HG03442 (cell line): ENCODE measurements around the gene RIPK3.
A peak's percentile ranks its signal among the peaks of the same experiment; 100 is the strongest.
"Not testable (repeated sequence)": the region's sequence is repeated elsewhere in the genome, so short reads cannot be mapped to it uniquely, and the experiment has no call there.

Experiments used
- ATAC-seq: cut with Tn5 transposase; IDR thresholded peaks from one replicate; pipeline ENCODE4 v1.9.1; 2021; ENCODE audit warnings: mild to moderate bottlenecking, moderate library complexity; ENCODE audit not compliant: unreplicated experiment

RIPK3 gene

GRCh38 chr14:24348186-24348585 is 8.4 kb upstream of the RIPK3 start:
- ATAC-seq = no peak

DNA sequence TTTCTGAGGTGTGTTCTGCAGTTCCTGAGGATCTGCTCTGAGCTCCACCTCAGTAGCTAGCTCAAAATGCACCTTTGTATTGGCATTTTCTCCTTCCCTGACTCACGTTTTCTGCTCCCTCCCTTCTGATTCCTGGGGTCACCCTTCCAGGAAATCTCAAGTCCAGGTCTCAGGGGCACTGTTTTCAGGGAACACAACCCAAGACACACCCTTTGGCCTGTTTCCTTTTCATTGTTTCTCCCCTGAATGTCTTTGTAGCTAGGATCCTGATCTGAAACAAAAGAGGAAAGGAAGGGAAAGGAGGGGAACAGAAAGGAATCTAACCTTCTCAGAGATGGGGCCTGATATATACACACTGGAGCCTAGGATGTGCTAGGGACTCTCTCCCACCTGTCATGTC is 7.3 kb upstream of the RIPK3 start:
- no peak for ATAC-seq

DNA sequence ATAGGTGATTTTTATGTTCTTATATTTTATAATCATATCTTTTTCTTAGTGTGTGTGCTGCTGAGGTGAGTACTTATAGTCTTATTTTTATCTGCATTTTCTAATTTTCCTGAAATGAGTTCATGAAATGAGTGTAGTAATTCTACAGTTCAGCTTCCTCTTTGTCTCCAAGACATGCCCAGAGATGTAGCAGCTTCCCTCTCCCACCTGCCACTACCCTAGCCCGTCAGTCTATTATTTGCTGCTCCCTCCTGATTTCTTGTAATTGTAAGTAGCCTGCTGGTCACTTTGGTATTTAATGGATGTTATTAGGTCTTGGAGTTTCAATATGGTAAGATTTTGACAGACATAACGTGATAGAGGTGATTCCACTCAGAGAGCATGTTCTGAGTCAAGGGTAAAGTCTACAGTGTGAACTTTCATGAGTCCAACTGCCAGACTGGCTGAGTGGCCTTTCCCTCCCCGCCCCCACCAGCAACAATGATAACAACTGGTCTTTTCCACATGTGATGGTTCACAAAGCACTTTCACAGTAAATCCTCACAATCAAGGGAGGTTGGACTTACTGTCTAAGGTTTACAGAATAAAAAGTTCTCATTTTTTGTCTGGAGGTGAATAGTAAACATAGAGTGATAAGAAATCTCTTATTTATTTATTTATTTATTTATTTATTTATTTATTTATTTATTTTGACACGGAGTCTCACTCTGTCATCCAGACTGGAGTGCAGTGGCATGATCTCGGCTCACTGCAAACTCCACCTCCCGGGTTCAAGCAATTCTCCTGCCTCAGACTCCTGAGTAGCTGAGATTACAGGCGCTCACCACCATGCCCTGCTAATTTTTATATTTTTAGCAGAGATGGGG is 4.2 kb upstream of the RIPK3 start:
- no peak for ATAC-seq

GRCh38 chr14:24342889-24343288 is 3.1 kb upstream of the RIPK3 start:
- ATAC-seq = no peak

DNA sequence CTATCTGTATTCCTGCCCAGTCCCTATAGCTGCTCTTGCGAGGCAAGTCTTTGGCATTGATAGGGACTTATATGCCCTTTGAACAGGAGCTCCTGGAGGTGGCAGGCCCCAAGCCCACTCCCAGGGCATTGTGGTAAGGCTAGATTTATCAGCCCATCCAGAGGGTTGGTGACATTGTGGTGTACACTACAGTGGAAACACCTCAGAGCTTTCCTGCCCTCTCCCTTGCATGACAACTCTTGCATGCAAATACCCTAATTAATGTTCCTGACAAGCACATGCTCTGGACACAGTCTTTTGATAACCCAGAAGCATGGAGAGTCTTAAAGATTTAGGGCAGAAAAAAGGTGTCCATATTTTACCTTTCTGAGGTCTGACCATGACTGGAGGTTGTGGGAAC is 815 bp upstream of the RIPK3 start:
- ATAC-seq = no peak

GRCh38 chr14:24338843-24339242 is 948 bp downstream of the RIPK3 start:
- no peak for ATAC-seq

- no peak for ATAC-seq
Measured at GRCh38 chr14:24337824-24338175, 2.0 kb downstream of the RIPK3 start.

DNA sequence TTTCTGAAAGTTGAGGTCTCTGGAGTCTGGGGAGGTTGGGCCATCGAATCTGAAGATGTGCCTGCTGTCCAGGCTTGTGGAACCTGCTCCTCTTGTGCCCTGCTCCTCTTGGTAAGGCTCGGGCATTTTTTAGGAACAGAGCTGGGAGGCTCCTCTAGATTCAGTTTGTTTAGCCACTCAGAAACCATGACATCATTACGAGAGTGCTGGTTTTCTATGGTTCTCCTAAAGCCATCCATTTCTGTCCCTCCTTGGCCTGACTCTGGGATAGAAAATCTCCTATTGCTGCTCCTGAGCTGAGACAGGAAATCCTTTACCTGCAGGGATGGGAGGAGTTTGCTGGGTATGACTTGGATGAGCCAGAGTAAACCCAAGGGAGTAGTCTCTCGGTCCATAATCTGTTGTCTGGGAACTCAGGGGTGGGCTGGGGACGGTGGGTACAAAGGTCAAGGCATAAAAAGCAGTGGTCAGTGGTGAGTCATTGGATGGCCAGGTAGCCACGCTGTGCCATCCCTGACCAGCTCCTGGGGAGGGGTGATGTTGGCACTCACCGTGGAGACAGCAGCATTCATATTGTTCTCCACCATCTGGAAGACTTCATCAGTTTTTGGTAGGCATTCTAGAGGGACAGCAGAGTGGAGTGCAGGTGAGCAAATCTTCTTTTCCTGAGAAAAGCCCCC is 2.5 kb downstream of the RIPK3 start:
- no peak for ATAC-seq

DNA sequence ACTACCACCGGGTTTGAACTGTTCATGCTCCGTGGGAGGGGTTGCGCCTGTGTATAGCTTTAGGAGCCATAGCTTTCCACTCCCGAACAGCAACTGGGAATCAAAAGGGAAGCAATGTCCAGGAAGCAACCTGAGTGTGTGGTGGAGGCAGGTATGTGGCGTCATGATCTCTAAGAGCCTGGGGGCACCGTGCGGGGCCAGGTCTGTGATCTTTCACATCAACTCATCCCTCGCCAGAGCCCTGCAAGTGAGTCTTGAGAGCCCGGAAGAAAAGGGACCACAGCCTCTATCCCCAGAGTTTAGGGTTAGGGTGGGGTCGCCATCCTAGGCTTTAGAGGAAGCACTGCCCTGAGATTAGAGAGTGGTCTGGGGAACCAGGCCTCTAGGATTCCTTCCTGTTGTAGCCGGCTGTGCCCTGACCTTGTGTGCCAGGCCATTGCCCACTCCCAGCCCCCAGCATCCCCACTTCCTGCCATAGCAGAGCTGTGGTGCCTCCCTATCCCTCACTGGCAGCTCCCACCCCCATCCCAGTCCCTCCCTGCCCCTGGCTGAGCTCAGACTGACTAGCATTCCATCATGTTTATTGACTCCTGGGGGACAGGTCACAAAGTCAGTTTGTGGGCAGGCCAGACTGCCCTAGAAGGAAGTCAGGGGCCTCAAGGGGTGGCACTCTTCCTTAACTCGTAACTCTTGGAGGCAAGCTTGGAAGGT is 4.2 kb downstream of the RIPK3 start:
- no peak for ATAC-seq

GRCh38 chr14:24334431-24335291 is 5.1 kb downstream of the RIPK3 start, which contains the start of gene ADCY4:
Gene ADCY4, minus strand, starts transcription at chr14:24335071. Its CDS starts 419 bp downstream, at chr14:24334652.
- no peak for ATAC-seq

DNA sequence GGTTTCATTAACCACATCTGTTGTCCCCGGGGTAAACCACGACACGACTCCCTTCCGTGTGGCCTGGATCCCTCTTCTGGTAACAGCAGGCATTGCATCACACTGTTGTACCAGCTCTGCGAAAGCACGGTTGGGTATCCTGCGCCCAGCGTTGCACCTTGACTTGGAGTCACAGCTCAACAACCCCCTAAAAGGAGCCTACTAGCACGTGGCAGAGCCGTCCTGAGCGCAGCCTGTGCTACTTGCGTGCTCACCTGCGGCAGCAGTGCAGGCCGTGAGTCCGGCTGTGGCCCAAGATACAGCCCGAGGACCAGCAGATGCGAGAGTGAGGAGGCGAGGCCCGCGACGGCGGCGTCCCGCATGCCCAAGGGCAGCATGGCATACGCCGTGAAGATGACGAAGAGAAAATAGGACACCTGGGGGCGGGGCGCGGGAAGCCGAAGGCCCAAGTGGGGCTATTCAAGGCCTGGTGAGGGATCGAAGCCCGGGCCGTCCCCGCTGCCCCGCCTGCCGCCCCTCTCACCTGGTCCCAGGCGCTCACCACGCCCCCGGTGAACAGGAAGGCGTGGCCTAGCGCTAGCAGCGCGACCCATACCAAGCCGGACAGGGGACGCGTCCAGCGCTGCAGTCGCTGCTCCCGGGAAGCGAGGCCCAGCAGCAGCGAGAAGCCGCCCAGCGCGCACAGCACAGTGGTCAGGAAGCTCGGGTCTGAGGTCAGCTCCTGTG is 7.4 kb downstream of the RIPK3 start:
- ATAC-seq = peak; percentile 85

DNA sequence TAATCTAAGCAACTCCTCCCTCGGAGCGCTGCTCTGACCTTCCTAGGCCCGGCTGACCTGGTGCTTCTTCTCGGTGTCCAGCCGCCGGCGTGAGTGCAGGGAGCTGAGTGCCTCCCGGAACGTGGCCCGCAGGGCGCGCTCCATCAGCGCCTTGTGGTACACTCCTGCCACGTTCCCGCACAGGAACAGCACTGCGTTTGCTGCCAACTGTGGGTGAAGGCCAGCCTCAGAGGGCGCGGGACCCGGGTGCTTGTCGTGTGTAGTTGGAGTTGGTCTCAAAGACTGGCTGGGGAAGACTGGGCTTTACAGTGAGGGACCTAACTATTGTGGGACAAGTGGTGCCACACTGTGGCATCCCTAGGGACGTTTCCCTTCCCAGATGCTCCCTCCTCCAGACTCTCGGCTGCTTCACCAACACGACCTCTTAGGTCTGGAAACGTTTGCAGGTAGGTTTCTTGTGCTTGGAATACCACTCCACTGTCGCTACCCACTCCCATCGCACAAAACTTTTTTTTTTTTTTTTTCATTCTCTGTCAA is 8.0 kb downstream of the RIPK3 start:
- ATAC-seq = no peak

- ATAC-seq = no peak
Measured at GRCh38 chr14:24330973-24331674, 8.7 kb downstream of the RIPK3 start.

- no peak for ATAC-seq
Measured at GRCh38 chr14:24329736-24330135, 10.1 kb downstream of the RIPK3 start.

GRCh38 chr14:24329073-24329663 is 10.6 kb downstream of the RIPK3 start:
- ATAC-seq = no peak

DNA sequence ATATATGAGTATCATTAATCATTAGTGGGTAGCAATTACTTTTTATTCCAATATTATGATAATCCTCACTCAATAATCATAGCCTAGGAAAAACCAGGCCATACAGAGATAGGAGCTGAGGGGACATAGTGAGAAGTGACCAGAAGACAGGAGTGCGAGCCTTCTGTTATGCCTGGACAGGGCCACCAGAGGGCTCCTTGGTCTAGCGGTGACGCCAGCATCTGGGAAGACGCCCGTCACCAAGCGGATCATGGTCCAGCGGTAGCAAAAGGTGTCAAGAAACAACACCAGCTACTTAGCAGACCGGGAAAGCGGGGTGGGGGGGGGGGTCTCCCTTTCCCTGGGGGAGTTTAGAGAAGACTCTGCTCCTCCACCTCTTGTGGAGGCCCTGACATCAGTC is 11.9 kb downstream of the RIPK3 start:
- ATAC-seq = not testable (repeated sequence)

DNA sequence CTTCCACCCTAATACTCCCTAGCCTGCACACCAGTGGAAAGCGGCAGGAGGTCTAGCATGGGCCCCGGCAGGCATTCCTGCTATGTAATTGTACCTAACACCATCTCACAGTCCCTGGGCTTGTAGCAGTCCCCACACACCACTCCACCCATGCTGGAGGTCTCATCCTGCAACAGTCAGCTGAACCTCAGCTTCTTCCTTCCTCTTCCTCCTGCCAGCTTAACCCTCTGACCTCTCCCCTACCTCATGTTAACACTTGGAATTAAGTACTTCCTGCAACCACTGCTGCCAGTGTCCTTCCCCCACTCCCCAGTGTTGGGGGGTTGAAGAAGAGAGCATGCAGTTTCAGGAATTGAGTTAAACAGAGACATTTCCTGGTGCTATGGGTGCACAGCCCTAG is 12.5 kb downstream of the RIPK3 start:
- ATAC-seq = no peak

GRCh38 chr14:24325963-24326362 is 13.8 kb downstream of the RIPK3 start:
- no peak for ATAC-seq

- ATAC-seq = no peak
Measured at GRCh38 chr14:24325041-24325530, 14.7 kb downstream of the RIPK3 start.
